Neural progenitor cell (in vitro differentiated cells): ENCODE measurements around the gene GSE1. TPM values are rescaled to one million over a fixed set of nuclear protein-coding genes. Genes with fewer than 3 reads are reported as not detected.

Experiments
- DNase-seq: peaks from one replicate; pipeline ENCODE4 v3.0.0-alpha.2; 2016; ENCODE audit warnings: low spot score
- H2AFZ ChIP-seq: fragments of 200-600 bp; sonication (generic); replicated peaks from 2 replicates; pipeline ENCODE4 v1.6.1; 2016; ENCODE audit warnings: antibody characterized with exemption
- H3F3A ChIP-seq: fragments of 200-600 bp; sonication (generic); 2 replicates; pipeline ENCODE4 v1.6.1; 2016; ENCODE audit warnings: antibody characterized with exemption, low read depth
- H3K27ac ChIP-seq: fragments of 200-600 bp; sonication (generic); 2 replicates; pipeline ENCODE4 v1.5.1; 2016; ENCODE audit warnings: mild to moderate bottlenecking
- H3K27me3 ChIP-seq: fragments of 200-600 bp; sonication (generic); 2 replicates; pipeline ENCODE4 v1.6.1; 2016; ENCODE audit warnings: mild to moderate bottlenecking, moderate library complexity
- H3K36me3 ChIP-seq: fragments of 200-600 bp; sonication (generic); 2 replicates; pipeline ENCODE4 v1.5.1; 2016
- H3K4me1 ChIP-seq: fragments of 200-600 bp; sonication (generic); 2 replicates; pipeline ENCODE4 v1.6.1; 2016; ENCODE audit warnings: mixed run types
- H3K4me2 ChIP-seq: fragments of 200-600 bp; sonication (generic); 2 replicates; pipeline ENCODE4 v1.6.1; 2016
- H3K4me3 ChIP-seq: fragments of 200-600 bp; sonication (generic); 2 replicates; pipeline ENCODE4 v1.5.1; 2016
- H3K79me2 ChIP-seq: fragments of 200-600 bp; sonication (generic); 2 replicates; pipeline ENCODE4 v1.6.1; 2016; ENCODE audit warnings: low read depth
- H3K9ac ChIP-seq: fragments of 200-600 bp; sonication (generic); 2 replicates; pipeline ENCODE4 v1.6.1; 2016
- H3K9me3 ChIP-seq: fragments of 200-600 bp; sonication (generic); 2 replicates; pipeline ENCODE4 v1.5.1; 2016; ENCODE audit warnings: low read depth
- H4K20me1 ChIP-seq: fragments of 200-600 bp; sonication (generic); 2 replicates; pipeline ENCODE4 v1.6.1; 2016; ENCODE audit warnings: low read depth
- H3K27ac Mint-ChIP-seq: 3 replicates; pipeline ENCODE4 v1.8.0; 2021; ENCODE audit warnings: mixed read lengths
- H3K27me3 Mint-ChIP-seq: 2 replicates; pipeline ENCODE4 v1.8.0; 2022; ENCODE audit warnings: low read depth, mild to moderate bottlenecking, inconsistent platforms, moderate library complexity, mixed read lengths; ENCODE audit not compliant: insufficient read depth
- H3K36me3 Mint-ChIP-seq: 3 replicates; pipeline ENCODE4 v1.8.0; 2021; ENCODE audit warnings: mixed read lengths
- H3K4me1 Mint-ChIP-seq: 3 replicates; pipeline ENCODE4 v1.8.0; 2021; ENCODE audit warnings: mixed read lengths
- H3K4me3 Mint-ChIP-seq: 3 replicates; pipeline ENCODE4 v1.8.0; 2021; ENCODE audit warnings: mild to moderate bottlenecking, moderate library complexity, mixed read lengths
- H3K9me3 Mint-ChIP-seq: 3 replicates; pipeline ENCODE4 v1.8.0; 2020; ENCODE audit warnings: mixed read lengths
- EZH2 ChIP-seq: fragments of 200-600 bp; sonication (generic); IDR thresholded peaks from 2 replicates; pipeline ENCODE4 v1.6.1; 2017; ENCODE audit warnings: antibody characterized with exemption, mild to moderate bottlenecking, moderate library complexity
- EZH2phosphoT487 ChIP-seq: fragments of 200-600 bp; sonication (generic); IDR thresholded peaks from 2 replicates; pipeline ENCODE4 v1.6.1; 2017; ENCODE audit warnings: antibody characterized with exemption
- total RNA-seq: library from RNA; depleted of rRNA; stranded (reverse); fragments of >200 nt; gene quantifications from 2 replicates; pipeline ENCODE4 v1.2.3, GENCODE V29; 2015; ENCODE audit warnings: low replicate concordance
- TF ChIP-seq, protein P1 (sequence below): fragments of 200-600 bp; sonication (generic); IDR thresholded peaks from 2 replicates; pipeline ENCODE4 v1.5.1; 2017; ENCODE audit warnings: antibody characterized with exemption, mild to moderate bottlenecking

GSE1 gene
- total RNA-seq, 1 donor from 2014 or later, result 7.7 TPM

DNA sequence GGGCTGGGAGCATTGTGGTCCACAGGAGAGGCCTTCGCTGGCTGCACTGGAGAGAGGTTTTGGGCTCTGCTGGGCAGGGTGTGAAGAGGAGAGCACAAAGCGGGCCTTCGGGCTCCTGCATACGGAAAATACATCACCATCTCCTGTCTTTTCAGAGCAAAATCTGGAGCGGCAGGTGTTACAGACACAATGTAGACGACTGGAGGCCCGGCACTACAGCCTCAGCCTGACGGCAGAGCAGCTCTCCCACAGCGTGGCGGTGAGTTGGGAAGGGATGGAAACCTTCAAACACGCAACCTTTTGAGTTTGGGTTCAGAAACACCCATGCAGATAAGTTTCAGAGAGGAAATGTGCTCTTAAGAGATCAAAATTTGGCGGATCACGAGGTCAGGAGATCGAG is 57.7 kb downstream of the GSE1 start:
- no peak overlapping the region for H3K27ac Mint-ChIP-seq
- no peaks in the 10 kb centered on the region for H3K79me2 ChIP-seq
- peaks cover 33% of the 10 kb centered on the region for H3K36me3 Mint-ChIP-seq
- no peak overlapping the region for H3K9ac ChIP-seq
- H3K9me3 ChIP-seq, result no peaks in the 10 kb centered on the region
- peaks cover 9% of the 10 kb centered on the region for H3F3A ChIP-seq
- no peak overlapping the region for H3K4me2 ChIP-seq
- peak overlapping the region; percentile 58 for H3K27ac ChIP-seq
- H3K4me1 Mint-ChIP-seq, result no peaks in the 10 kb centered on the region
- TF ChIP-seq EZH2 (no peak), EZH2phosphoT487 (no peak)
- TF ChIP-seq, protein P1, sequence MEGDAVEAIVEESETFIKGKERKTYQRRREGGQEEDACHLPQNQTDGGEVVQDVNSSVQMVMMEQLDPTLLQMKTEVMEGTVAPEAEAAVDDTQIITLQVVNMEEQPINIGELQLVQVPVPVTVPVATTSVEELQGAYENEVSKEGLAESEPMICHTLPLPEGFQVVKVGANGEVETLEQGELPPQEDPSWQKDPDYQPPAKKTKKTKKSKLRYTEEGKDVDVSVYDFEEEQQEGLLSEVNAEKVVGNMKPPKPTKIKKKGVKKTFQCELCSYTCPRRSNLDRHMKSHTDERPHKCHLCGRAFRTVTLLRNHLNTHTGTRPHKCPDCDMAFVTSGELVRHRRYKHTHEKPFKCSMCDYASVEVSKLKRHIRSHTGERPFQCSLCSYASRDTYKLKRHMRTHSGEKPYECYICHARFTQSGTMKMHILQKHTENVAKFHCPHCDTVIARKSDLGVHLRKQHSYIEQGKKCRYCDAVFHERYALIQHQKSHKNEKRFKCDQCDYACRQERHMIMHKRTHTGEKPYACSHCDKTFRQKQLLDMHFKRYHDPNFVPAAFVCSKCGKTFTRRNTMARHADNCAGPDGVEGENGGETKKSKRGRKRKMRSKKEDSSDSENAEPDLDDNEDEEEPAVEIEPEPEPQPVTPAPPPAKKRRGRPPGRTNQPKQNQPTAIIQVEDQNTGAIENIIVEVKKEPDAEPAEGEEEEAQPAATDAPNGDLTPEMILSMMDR, result no peak
- no peaks in the 10 kb centered on the region for H3K9me3 Mint-ChIP-seq
- H2AFZ ChIP-seq, result no peak overlapping the region
- H3K27me3 Mint-ChIP-seq, result peaks cover 3% of the 10 kb centered on the region
- no peaks in the 10 kb centered on the region for H3K36me3 ChIP-seq
- no peak overlapping the region for H3K4me3 Mint-ChIP-seq
- no peaks in the 10 kb centered on the region for H3K27me3 ChIP-seq
- peaks cover 5% of the 10 kb centered on the region for H4K20me1 ChIP-seq
- no peak for DNase-seq
- no peak overlapping the region for H3K4me3 ChIP-seq
- no peaks in the 10 kb centered on the region for H3K4me1 ChIP-seq

DNA sequence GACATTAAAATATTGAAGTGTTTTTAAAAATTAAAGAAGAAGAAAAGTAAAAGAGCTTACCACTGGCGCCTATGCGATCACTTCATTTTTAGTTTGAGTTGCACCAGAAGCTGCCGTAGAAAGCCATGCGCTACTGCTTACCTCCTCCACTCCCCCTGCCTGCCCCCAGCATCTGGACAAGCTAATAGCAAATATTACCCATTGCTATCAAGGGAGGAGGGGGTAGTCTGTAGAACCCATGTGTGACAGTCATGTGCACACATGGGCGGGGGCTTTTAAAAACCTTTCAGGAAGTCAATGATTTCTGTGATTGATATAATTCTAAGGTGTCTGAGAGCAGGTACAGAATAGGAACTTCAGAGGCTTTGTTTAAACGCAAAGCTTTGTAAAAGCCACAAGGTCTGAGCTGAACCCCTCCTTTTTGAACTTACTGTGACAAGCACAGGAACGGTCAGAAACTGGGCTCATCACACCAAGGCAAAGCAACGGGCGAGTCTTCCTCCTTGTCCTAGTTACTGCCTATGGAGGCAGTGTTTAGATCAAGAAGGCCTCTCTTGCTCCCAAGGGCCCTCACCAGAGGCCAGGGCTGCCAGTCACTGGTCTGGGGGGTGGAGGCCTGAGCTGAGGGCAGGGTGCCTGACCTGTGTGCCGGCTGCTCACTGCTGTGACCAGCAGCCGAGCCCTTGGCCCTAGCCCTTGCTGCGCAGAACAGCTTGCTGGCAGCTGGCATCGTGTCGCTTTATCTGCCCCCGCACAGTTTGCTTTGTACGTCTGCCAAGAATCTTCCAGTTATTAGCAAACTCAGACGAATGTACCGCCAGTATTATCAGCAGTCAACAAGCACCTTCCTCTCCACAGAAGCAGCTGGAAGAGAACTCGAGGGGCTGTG is 60.7 kb downstream of the GSE1 start:
- Mint-ChIP-seq H3K27ac (no peak overlapping the region), H3K36me3 (peaks cover 27% of the 10 kb centered on the region), H3K27me3 (peaks cover 2% of the 10 kb centered on the region), H3K4me3 (no peak overlapping the region), H3K4me1 (no peaks in the 10 kb centered on the region), H3K9me3 (no peaks in the 10 kb centered on the region)
- H3K9me3 ChIP-seq, result no peaks in the 10 kb centered on the region
- no peak for TF ChIP-seq EZH2
- no peak for TF ChIP-seq EZH2phosphoT487
- TF ChIP-seq, protein P1, result no peak
- DNase-seq, result no peak
- no peak overlapping the region for H3K4me3 ChIP-seq
- no peak overlapping the region for H3K4me2 ChIP-seq
- no peak overlapping the region for H3K9ac ChIP-seq
- H3K27ac ChIP-seq, result no peak overlapping the region
- no peaks in the 10 kb centered on the region for H3K4me1 ChIP-seq
- no peak overlapping the region for H2AFZ ChIP-seq
- peaks cover 13% of the 10 kb centered on the region for H3F3A ChIP-seq
- peaks cover 5% of the 10 kb centered on the region for H4K20me1 ChIP-seq
- no peaks in the 10 kb centered on the region for H3K36me3 ChIP-seq
- H3K27me3 ChIP-seq, result no peaks in the 10 kb centered on the region
- no peaks in the 10 kb centered on the region for H3K79me2 ChIP-seq

DNA sequence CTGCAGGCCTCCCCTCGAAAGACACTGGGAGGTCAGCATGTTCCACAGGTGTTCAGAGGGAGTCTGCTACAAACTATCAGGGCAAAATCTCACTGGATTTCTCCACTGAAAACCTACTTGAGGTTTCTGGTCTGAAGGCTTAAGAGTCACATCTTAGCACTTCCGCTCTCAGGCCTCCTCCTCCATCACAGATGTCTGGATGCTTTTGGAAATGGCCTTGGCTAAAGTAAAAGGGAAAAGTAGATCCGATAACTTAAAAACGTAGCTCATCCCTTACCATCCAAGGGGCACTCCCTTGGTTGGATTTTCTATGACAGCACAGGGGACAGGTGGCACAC is 61.3 kb downstream of the GSE1 start:
- TF ChIP-seq EZH2phosphoT487 (no peak), EZH2 (no peak)
- TF ChIP-seq, protein P1, result no peak
- Histone ChIP-seq H3K36me3 (no peaks in the 10 kb centered on the region), H2AFZ (no peak overlapping the region), H3K9ac (no peak overlapping the region), H3K27me3 (no peaks in the 10 kb centered on the region), H4K20me1 (peaks cover 9% of the 10 kb centered on the region), H3K27ac (no peak overlapping the region), H3K9me3 (no peaks in the 10 kb centered on the region), H3K4me1 (no peaks in the 10 kb centered on the region), H3F3A (peaks cover 13% of the 10 kb centered on the region), H3K4me3 (no peak overlapping the region), H3K79me2 (no peaks in the 10 kb centered on the region), H3K4me2 (no peak overlapping the region)
- H3K4me1 Mint-ChIP-seq, result no peaks in the 10 kb centered on the region
- H3K36me3 Mint-ChIP-seq, result peaks cover 25% of the 10 kb centered on the region
- H3K9me3 Mint-ChIP-seq, result no peaks in the 10 kb centered on the region
- H3K27ac Mint-ChIP-seq, result no peak overlapping the region
- DNase-seq, result no peak
- H3K4me3 Mint-ChIP-seq, result no peak overlapping the region
- H3K27me3 Mint-ChIP-seq, result peaks cover 2% of the 10 kb centered on the region
